GM12874 (cell line): ENCODE data around the gene FANK1.

ENCODE experiments used
- TF ChIP-seq, protein P1 (sequence below): IDR thresholded peaks from 2 replicates; pipeline ENCODE4 v1.5.1; 2011; ENCODE audit warnings: low read depth, mild to moderate bottlenecking, control low read depth, low read length, moderate library complexity; ENCODE audit not compliant: insufficient read depth

The FANK1 gene

DNA sequence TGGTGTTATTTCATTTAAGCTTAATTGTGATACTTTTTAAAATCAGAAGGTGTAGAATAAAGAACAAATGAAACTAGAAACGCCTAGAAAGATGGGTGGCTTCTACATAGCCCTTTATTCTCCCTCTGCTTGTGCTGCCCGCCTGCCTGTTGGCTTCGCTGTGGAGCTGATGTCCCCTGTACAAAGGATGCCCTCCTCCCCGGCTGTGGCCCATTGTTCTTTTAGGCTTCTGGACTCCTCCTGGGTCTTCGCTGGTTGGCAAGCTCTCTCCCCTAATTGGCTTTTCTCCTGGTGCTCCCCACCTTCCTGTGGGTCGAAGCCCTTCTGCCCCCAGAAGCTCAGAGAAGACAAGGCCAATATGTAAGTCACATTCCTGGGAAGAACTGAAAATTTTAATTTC lies 98.2 kb downstream of the FANK1 start:
- TF ChIP-seq, protein P1, sequence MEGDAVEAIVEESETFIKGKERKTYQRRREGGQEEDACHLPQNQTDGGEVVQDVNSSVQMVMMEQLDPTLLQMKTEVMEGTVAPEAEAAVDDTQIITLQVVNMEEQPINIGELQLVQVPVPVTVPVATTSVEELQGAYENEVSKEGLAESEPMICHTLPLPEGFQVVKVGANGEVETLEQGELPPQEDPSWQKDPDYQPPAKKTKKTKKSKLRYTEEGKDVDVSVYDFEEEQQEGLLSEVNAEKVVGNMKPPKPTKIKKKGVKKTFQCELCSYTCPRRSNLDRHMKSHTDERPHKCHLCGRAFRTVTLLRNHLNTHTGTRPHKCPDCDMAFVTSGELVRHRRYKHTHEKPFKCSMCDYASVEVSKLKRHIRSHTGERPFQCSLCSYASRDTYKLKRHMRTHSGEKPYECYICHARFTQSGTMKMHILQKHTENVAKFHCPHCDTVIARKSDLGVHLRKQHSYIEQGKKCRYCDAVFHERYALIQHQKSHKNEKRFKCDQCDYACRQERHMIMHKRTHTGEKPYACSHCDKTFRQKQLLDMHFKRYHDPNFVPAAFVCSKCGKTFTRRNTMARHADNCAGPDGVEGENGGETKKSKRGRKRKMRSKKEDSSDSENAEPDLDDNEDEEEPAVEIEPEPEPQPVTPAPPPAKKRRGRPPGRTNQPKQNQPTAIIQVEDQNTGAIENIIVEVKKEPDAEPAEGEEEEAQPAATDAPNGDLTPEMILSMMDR, result no peak

- TF ChIP-seq, protein P1, result no peak
These were observed 99.5 kb downstream of the FANK1 start for GRCh38 chr10:125995726-125996304.

DNA sequence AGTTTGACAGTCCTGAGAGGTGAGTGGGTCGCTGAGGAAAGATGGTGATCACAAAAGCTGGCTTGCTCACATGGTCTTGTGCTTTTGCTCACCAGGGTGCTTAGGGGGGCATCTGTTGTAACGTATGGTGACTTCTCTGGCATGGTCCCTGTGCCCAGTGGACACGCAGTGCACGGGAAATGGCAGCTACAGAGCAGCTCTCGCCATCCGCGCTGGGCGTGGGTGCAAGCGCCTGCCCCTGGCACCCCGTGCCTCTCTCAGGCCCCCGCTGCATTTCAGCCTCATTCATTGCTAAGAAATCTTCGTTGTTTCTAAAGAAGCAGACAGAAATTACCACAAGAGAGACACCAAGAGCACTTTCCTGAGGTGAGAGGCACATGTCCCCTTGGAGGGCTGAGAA lies 101.2 kb downstream of the FANK1 start:
- TF ChIP-seq, protein P1, result no peak

GRCh38 chr10:125999694-126000093 lies 103.3 kb downstream of the FANK1 start:
- TF ChIP-seq, protein P1, result no peak

GRCh38 chr10:126001576-126001975 lies 105.2 kb downstream of the FANK1 start:
- TF ChIP-seq, protein P1, result no peak

DNA sequence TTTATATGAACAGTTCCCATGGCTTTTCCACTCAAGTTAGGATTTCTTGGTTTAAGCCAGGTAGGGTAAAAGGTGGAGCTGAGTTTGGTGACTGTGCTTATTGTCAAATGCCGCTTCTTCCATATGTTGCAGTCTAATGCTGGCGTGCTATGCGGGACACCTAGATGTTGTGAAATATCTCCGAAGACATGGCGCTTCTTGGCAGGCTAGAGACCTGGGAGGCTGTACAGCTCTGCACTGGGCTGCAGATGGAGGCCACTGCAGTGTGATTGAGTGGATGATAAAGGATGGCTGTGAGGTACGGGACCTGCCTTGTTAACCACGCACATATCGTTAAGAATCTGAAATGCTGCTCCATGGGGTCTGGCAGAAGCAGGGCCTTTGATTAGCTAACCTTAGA lies 108.4 kb downstream of the FANK1 start:
- TF ChIP-seq, protein P1, result no peak

GRCh38 chr10:126006264-126006663 lies 109.9 kb downstream of the FANK1 start:
- TF ChIP-seq, protein P1, result no peak

DNA sequence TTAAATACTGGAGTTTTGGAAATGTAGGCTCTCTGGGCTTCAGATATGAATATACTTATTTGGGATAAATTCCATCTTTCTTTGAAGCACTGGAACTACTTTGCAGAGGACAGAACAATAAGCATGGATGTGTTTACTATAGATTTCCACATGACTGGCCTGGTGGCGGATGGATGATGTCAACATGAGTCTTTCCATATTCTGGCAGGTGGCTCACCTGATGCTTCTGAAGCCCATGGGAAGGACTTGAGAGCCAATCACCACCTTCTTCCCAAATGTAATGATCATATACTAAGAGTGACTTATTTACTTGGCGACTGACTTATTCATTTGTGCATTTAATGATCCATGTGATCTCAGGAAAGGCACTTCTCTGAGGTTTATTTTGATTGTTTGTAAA lies 110.5 kb downstream of the FANK1 start:
- TF ChIP-seq, protein P1, result no peak
